H9 (cell line): Measurements from ENCODE around the gene SOX1. TPM values are rescaled to one million over a fixed set of nuclear protein-coding genes. Genes with fewer than 3 reads are reported as not detected.

Source experiments
- DNase-seq: peaks from one replicate; pipeline ENCODE4 v3.0.0-alpha.2; 2017
- H2AFZ ChIP-seq: one replicate; pipeline ENCODE4 v1.6.1; 2013; ENCODE audit warnings: mild to moderate bottlenecking, low read length, control low read depth, moderate library complexity
- H2AK5ac ChIP-seq: 2 replicates; pipeline ENCODE4 v1.6.1; 2013; ENCODE audit warnings: low read length, control low read depth, mixed read lengths; ENCODE audit not compliant: insufficient read length
- H2BK120ac ChIP-seq: one replicate; pipeline ENCODE4 v1.6.1; 2013; ENCODE audit warnings: low read depth, mild to moderate bottlenecking, low read length, control low read depth, inconsistent platforms; ENCODE audit not compliant: poor library complexity, severe bottlenecking
- H2BK12ac ChIP-seq: 2 replicates; pipeline ENCODE4 v1.6.1; 2013; ENCODE audit warnings: low read length, control low read depth, mixed read lengths, low read depth; ENCODE audit not compliant: insufficient read length
- H2BK15ac ChIP-seq: 2 replicates; pipeline ENCODE4 v1.6.1; 2013; ENCODE audit warnings: low read depth, low read length, control low read depth
- H2BK20ac ChIP-seq: one replicate; pipeline ENCODE4 v1.6.1; 2013; ENCODE audit warnings: low read depth, mild to moderate bottlenecking, low read length, control low read depth, inconsistent platforms; ENCODE audit not compliant: poor library complexity, severe bottlenecking
- H2BK5ac ChIP-seq: 2 replicates; pipeline ENCODE4 v1.6.1; 2013; ENCODE audit warnings: low read length, control low read depth, mixed read lengths; ENCODE audit not compliant: insufficient read length
- H3K14ac ChIP-seq: 2 replicates; pipeline ENCODE4 v1.6.1; 2013; ENCODE audit warnings: low read length, control low read depth; ENCODE audit not compliant: insufficient read depth
- H3K18ac ChIP-seq: 2 replicates; pipeline ENCODE4 v1.6.1; 2013; ENCODE audit warnings: low read depth, mild to moderate bottlenecking, mixed read lengths, low read length, control low read depth; ENCODE audit not compliant: insufficient read length
- H3K23ac ChIP-seq: 2 replicates; pipeline ENCODE4 v1.6.1; 2013; ENCODE audit warnings: low read length, control low read depth, mixed read lengths, low read depth; ENCODE audit not compliant: insufficient read length
- H3K23me2 ChIP-seq: 2 replicates; pipeline ENCODE4 v1.6.1; 2013; ENCODE audit warnings: low read depth, mild to moderate bottlenecking, mixed read lengths, low read length, control low read depth; ENCODE audit not compliant: insufficient read length, poor library complexity, severe bottlenecking
- H3K27ac ChIP-seq: 2 replicates; pipeline ENCODE4 v1.5.1; 2013; ENCODE audit warnings: low read length, control low read depth, mixed read lengths, low read depth; ENCODE audit not compliant: insufficient read length
- H3K27me3 ChIP-seq: 2 replicates; pipeline ENCODE4 v1.6.1; 2013; ENCODE audit warnings: low read length, control low read depth, inconsistent platforms; ENCODE audit not compliant: insufficient read depth
- H3K4ac ChIP-seq: 2 replicates; pipeline ENCODE4 v1.6.1; 2013; ENCODE audit warnings: low read depth, mild to moderate bottlenecking, control low read depth, inconsistent platforms, low read length, moderate library complexity
- H3K4me1 ChIP-seq: 2 replicates; pipeline ENCODE4 v1.6.1; 2013; ENCODE audit warnings: low read length, control low read depth, inconsistent platforms; ENCODE audit not compliant: insufficient read depth
- H3K4me2 ChIP-seq: 2 replicates; pipeline ENCODE4 v1.6.1; 2013; ENCODE audit warnings: low read length, control low read depth, mixed read lengths; ENCODE audit not compliant: insufficient read length, insufficient read depth
- H3K56ac ChIP-seq: 2 replicates; pipeline ENCODE4 v1.6.1; 2013; ENCODE audit warnings: low read depth, mild to moderate bottlenecking, mixed read lengths, low read length, control low read depth; ENCODE audit not compliant: insufficient read length
- H3K79me1 ChIP-seq: 2 replicates; pipeline ENCODE4 v1.6.1; 2013; ENCODE audit warnings: low read depth, mild to moderate bottlenecking, moderate library complexity, low read length, control low read depth, inconsistent platforms; ENCODE audit not compliant: insufficient read depth, poor library complexity, severe bottlenecking
- H3K79me2 ChIP-seq: 2 replicates; pipeline ENCODE4 v1.6.1; 2013; ENCODE audit warnings: low read length, control low read depth, inconsistent platforms; ENCODE audit not compliant: insufficient read depth
- H3K9ac ChIP-seq: 2 replicates; pipeline ENCODE4 v1.6.1; 2013; ENCODE audit warnings: low read length, control low read depth, mixed read lengths; ENCODE audit not compliant: insufficient read length; ENCODE audit errors: extremely low read depth
- H3K9me3 ChIP-seq: one replicate; pipeline ENCODE4 v1.6.1; 2013; ENCODE audit warnings: low read depth, low read length, inconsistent platforms; ENCODE audit not compliant: control insufficient read depth
- H3T11ph ChIP-seq: one replicate; pipeline ENCODE4 v1.6.1; 2013; ENCODE audit warnings: mild to moderate bottlenecking, low read length, control low read depth, inconsistent platforms
- H4K20me1 ChIP-seq: one replicate; pipeline ENCODE4 v1.6.1; 2013; ENCODE audit not compliant: control insufficient read depth, insufficient read length, insufficient read depth
- H4K5ac ChIP-seq: 2 replicates; pipeline ENCODE4 v1.6.1; 2013; ENCODE audit warnings: low read depth, mild to moderate bottlenecking, mixed read lengths, low read length, control low read depth; ENCODE audit not compliant: insufficient read length
- H4K8ac ChIP-seq: replicated peaks from 2 replicates; pipeline ENCODE4 v1.6.1; 2013; ENCODE audit warnings: low read length, control low read depth, mixed read lengths, low read depth; ENCODE audit not compliant: insufficient read length
- H4K91ac ChIP-seq: 2 replicates; pipeline ENCODE4 v1.6.1; 2013; ENCODE audit warnings: low read depth, mild to moderate bottlenecking, moderate library complexity, mixed read lengths, low read length, control low read depth; ENCODE audit not compliant: insufficient read length
- H3K27ac Mint-ChIP-seq, 3 experiments: 2 replicates in 2 of 3; 3 replicates in 1 of 3; pipeline ENCODE4 v1.8.0; 2020 to 2021; ENCODE audit warnings: mixed read lengths in 3 of 3, mild to moderate bottlenecking in 1 of 3, moderate library complexity in 1 of 3
- H3K27me3 Mint-ChIP-seq: 2 replicates; pipeline ENCODE4 v1.8.0; 2021; ENCODE audit warnings: low read depth, mild to moderate bottlenecking, moderate library complexity, mixed read lengths
- H3K36me3 Mint-ChIP-seq, 3 experiments: 2 replicates in 2 of 3; 3 replicates in 1 of 3; pipeline ENCODE4 v1.8.0; 2020 to 2021; ENCODE audit warnings: low read depth in 3 of 3, mixed read lengths in 3 of 3; ENCODE audit not compliant: insufficient read depth in 1 of 3
- H3K4me1 Mint-ChIP-seq, 2 experiments: 2 replicates each; pipeline ENCODE4 v1.8.0; 2020; ENCODE audit warnings: mixed read lengths in 2 of 2
- H3K4me3 Mint-ChIP-seq, 2 experiments: 2 replicates in 1 of 2; 3 replicates in 1 of 2; pipeline ENCODE4 v1.8.0; 2020 to 2021; ENCODE audit warnings: mild to moderate bottlenecking in 2 of 2, mixed read lengths in 2 of 2, moderate library complexity in 1 of 2
- H3K9me3 Mint-ChIP-seq, 2 experiments: 2 replicates in 1 of 2; 3 replicates in 1 of 2; pipeline ENCODE4 v1.8.0; 2020; ENCODE audit warnings: mild to moderate bottlenecking in 2 of 2, mixed read lengths in 2 of 2, moderate library complexity in 1 of 2
- WGBS: extraction: QIAGEN DNeasy Blood & Tissue Kit; methylation state at CpG from one replicate; pipeline ENCODE4 v1.1.7; 2013; ENCODE audit warnings: missing lambda C conversion rate, low lambda C conversion rate, mixed read lengths; ENCODE audit not compliant: insufficient read length; ENCODE audit errors: extremely low coverage; 5-methylcytosine and 5-hydroxymethylcytosine counted together
- total RNA-seq: library from RNA; stranded (reverse); gene quantifications from 2 replicates; pipeline ENCODE4 v1.2.1, GENCODE V29; 2021
- TF ChIP-seq, protein P1 (sequence below): fragments of 200-600 bp; sonication (generic); conservative IDR thresholded peaks from 3 replicates; pipeline ENCODE4 v1.8.0; 2021; ENCODE audit warnings: antibody characterized with exemption, mild to moderate bottlenecking

SOX1 gene
- total RNA-seq, 1 experiment from 2014 or later, result 0.17 TPM

DNA sequence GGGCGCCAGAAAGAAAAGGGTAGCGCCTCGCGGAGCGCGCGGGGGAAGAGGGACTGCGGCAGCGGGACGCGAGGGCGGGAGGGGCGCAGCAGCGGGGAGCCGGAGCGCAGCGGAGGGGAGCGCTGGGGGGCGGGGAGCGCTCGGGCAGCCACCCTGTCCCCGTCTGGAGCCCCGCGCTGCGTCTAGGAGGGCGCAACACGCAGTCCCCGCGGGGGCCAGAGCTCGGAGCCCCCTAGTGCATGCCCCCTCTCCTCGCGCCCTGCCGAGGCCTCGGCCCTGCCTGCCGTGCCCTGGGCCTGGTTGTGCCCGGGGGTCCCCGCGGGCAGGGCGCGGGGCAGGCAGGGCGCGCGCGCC, 37.9 kb downstream of the SOX1 start:
- Histone ChIP-seq H3K27me3 (peaks cover 57% of the 10 kb centered on the region), H3K4me2 (peak overlapping the region; percentile 85), H3K4me1 (no peaks in the 10 kb centered on the region)

More for the DNA sequence above, 37.9 kb downstream of the SOX1 start:
- Histone ChIP-seq H3K56ac (no peak overlapping the region), H3K27ac (no peak overlapping the region), H4K5ac (no peak overlapping the region), H3K9me3 (no peaks in the 10 kb centered on the region), H2BK12ac (no peak overlapping the region), H3T11ph (no peak overlapping the region), H2AK5ac (no peak overlapping the region), H2BK20ac (no peak overlapping the region), H3K23me2 (peaks cover 25% of the 10 kb centered on the region), H3K79me1 (no peaks in the 10 kb centered on the region), H2BK15ac (no peak overlapping the region), H3K9ac (no peak overlapping the region), H3K79me2 (no peaks in the 10 kb centered on the region), H3K14ac (no peak overlapping the region; the same call in 1 of the 2 replicates), H3K4ac (no peak overlapping the region), H2AFZ (no peak overlapping the region), H2BK120ac (no peak overlapping the region), H4K91ac (no peak overlapping the region), H2BK5ac (no peak overlapping the region), H3K18ac (no peak overlapping the region), H3K23ac (no peak overlapping the region), H4K8ac (no peak overlapping the region), H4K20me1 (no peaks in the 10 kb centered on the region)
- H3K4me1 Mint-ChIP-seq, result peaks cover 40 to 60% of the 10 kb centered on the region in 2 experiments
- DNase-seq, result no peak
- H3K9me3 Mint-ChIP-seq, result no peaks in the 10 kb centered on the region; a peak in 1 of 5 replicates
- H3K27me3 Mint-ChIP-seq, result peaks cover 95% of the 10 kb centered on the region
- no CpG with 5 or more reads among the region's 44 CpGs for WGBS
- H3K4me3 Mint-ChIP-seq, result peak overlapping the region; percentile 59 to 83
- no peaks in the 10 kb centered on the region for H3K36me3 Mint-ChIP-seq
- TF ChIP-seq, protein P1, sequence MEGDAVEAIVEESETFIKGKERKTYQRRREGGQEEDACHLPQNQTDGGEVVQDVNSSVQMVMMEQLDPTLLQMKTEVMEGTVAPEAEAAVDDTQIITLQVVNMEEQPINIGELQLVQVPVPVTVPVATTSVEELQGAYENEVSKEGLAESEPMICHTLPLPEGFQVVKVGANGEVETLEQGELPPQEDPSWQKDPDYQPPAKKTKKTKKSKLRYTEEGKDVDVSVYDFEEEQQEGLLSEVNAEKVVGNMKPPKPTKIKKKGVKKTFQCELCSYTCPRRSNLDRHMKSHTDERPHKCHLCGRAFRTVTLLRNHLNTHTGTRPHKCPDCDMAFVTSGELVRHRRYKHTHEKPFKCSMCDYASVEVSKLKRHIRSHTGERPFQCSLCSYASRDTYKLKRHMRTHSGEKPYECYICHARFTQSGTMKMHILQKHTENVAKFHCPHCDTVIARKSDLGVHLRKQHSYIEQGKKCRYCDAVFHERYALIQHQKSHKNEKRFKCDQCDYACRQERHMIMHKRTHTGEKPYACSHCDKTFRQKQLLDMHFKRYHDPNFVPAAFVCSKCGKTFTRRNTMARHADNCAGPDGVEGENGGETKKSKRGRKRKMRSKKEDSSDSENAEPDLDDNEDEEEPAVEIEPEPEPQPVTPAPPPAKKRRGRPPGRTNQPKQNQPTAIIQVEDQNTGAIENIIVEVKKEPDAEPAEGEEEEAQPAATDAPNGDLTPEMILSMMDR, result no peak
- no peak overlapping the region for H3K27ac Mint-ChIP-seq
